Right cardiac atrium (tissue), 5 donors: ENCODE results near the gene CPEB3. TPM values are rescaled to one million over a fixed set of nuclear protein-coding genes. Genes with fewer than 3 reads are reported as not detected.
A peak's percentile ranks its signal among the peaks of the same experiment; 100 is the strongest.

Experiments
- ATAC-seq, 2 donors: fragments of 200-7000 bp; cut with Tn5 transposase; one replicate each; pipeline versions ENCODE4 v1.8.0 to v1.9.1; 2020; ENCODE audit warnings: moderate library complexity in 2 of 2, mild to moderate bottlenecking in 1 of 2
- DNase-seq, 3 donors: peaks; one replicate each; pipeline ENCODE4 v3.0.0-alpha.2; 2020
- H3K27ac ChIP-seq: one replicate; pipeline ENCODE4 v1.5.1; 2013; ENCODE audit warnings: mild to moderate bottlenecking, low read length, control low read depth, moderate library complexity
- H3K27me3 ChIP-seq: one replicate; pipeline ENCODE4 v1.6.1; 2013; ENCODE audit not compliant: control insufficient read depth, insufficient read depth
- H3K4me1 ChIP-seq: one replicate; pipeline ENCODE4 v1.6.1; 2013; ENCODE audit warnings: low read length; ENCODE audit not compliant: control insufficient read depth, insufficient read depth
- H3K4me3 ChIP-seq: one replicate; pipeline ENCODE4 v1.5.1; 2013; ENCODE audit warnings: low read length, control low read depth
- H3K9me3 ChIP-seq: one replicate; pipeline ENCODE4 v1.6.1; 2013; ENCODE audit warnings: low read length; ENCODE audit not compliant: control insufficient read depth
- WGBS: extraction: QIAGEN DNeasy Blood & Tissue Kit; methylation state at CpG from one replicate; pipeline ENCODE4 v1.1.7; 2013; 5-methylcytosine and 5-hydroxymethylcytosine counted together
- intact Hi-C, 4 donors: fragments of 100-400 bp; cut with DNase I; formaldehyde crosslinking; loops; one replicate each; pipeline versions ENCODE4 v1.11.0 to v1.14.0; 2022 to 2023
- polyA plus RNA-seq: library from polyadenylated mRNA; stranded (reverse); fragments of 200-250 nt; gene quantifications from one replicate; pipeline ENCODE4 v1.2.3, GENCODE V29; 2013
- total RNA-seq, 4 donors: library from RNA; stranded (reverse); fragmentation: NEBNext Ultra II Directional; extraction: Animal tissue kit (Norgen Biotek cat#: 25700); gene quantifications; one replicate each; pipeline ENCODE4 v1.2.1, GENCODE V29; 2021
- donor health status: healthy with polysubstance abuse.
- donor health status: DM: no; HTN: yes; CAD: no.
- donor health status: DM: no; HTN: no; CAD: no.
- donor health status: DM: no; HTN: yes; CAD: no; lungs with severe emphysema.
- donor health status: DM: yes; HTN: yes; CAD: no.

CPEB3 gene
- total and polyA plus RNA-seq, 5 donors = 4.6 to 14.3 (median 11.6) TPM

DNA sequence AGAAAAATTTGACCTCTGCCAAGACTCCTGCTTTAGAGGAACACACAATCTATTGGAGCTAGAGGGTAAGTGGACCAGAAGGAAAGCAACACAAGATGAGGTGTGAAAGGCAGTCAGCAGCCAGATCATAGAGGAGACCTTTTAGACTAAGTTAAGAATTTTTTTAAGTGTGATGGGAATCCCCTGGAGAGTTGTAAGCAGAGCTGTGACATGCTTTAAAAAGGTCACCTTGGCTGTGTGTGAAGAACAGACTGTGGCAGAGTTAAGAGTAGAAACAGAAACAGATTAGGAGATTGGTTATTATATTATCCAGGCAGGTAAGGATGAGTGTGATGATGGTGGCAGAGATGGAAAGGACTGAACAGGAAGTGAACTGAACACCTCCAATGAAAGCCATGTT is 23.5 kb downstream of the CPEB3 start:
- ATAC-seq = peak in 1 of 2 donors; percentile 36
- intact Hi-C loops = no loop called here
- no peak overlapping the region for H3K27ac ChIP-seq

DNA sequence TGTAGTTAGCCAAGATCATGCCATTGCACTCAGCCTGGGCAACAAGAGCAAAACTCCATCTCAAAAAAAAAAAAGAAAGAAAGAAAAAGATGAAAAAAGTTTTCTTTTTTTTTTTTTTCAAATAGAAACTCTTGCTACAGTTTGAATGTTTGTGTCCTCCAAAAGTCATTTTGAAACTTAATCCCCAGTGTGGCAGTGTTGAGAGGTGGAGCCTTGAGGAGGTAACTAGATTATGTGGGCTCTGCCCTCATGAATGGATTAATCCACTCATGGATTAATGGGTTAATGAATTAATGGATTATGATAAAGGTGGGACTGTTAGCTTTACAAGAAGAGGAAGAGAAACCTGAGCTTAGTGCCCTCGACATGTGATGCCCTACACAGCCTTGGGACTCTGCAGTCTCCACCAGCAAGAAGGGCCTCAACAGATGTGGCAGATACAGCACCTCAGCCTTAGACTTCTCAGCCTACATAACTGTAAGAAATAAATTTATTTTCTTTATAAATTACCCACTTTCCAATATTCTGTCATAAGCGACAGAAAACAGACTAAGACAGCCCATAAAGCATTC is 25.1 kb downstream of the CPEB3 start:
- no peaks in the 10 kb centered on the region for H3K9me3 ChIP-seq
- WGBS = 90% methylated on average over 2 of the region's 2 CpGs
- DNase-seq = no peak
- ATAC-seq = no peak
- H3K4me1 ChIP-seq = no peaks in the 10 kb centered on the region
- H3K4me3 ChIP-seq = no peak overlapping the region
- H3K27me3 ChIP-seq = no peaks in the 10 kb centered on the region
- H3K27ac ChIP-seq = no peak overlapping the region
- intact Hi-C loops = no loop called here

More for the DNA sequence above, 23.5 kb downstream of the CPEB3 start:
- Histone ChIP-seq H3K4me3 (no peak overlapping the region), H3K4me1 (no peaks in the 10 kb centered on the region), H3K27me3 (no peaks in the 10 kb centered on the region), H3K9me3 (no peaks in the 10 kb centered on the region)
- no peak for DNase-seq

DNA sequence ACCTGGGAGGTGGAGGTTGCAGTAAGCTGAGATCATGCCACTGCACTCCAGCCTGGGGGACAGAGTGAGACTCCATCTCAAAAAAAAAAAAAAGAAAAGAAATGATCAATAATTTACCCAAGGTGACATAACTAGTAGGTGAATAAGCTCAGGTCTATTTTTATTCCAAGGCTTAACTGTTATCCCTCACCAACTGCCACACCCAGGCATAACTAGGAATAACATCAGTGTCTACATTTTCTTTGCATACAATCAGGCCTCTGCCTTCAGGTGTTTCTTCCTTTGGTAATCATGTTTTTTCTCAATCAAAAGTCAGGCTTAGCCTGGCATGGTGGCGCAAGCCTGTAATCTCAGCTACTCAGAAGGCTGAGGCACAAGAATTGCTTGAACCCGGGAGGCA is 26.6 kb downstream of the CPEB3 start:
- DNase-seq (no peak), ATAC-seq (no peak)
- no peak overlapping the region for H3K27ac ChIP-seq
- WGBS = 100% methylated on average over 2 of the region's 2 CpGs
- no peaks in the 10 kb centered on the region for H3K4me1 ChIP-seq
- H3K9me3 ChIP-seq = no peaks in the 10 kb centered on the region
- intact Hi-C loops = no loop called here
- no peaks in the 10 kb centered on the region for H3K27me3 ChIP-seq
- no peak overlapping the region for H3K4me3 ChIP-seq

DNA sequence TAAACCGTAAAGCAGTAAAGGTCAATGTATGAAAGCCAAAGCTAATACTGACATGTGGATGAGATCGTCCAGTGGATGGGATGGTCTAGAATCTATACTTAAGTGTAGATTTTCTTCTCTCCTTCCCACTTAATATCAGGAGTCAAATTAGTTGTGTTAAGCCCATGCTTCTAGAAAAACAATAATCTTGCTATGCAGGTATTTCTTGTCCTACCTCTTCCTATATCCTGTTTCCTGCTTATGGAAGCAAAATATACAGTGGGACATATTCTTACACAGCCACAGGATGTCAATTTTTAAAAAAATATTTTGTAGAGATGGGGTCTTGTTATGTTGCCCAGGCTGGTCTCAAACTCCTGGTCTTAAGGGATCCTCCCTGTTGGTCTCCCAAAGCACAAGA is 27.5 kb downstream of the CPEB3 start:
- DNase-seq (no peak), ATAC-seq (no peak)
- WGBS = 98% methylated on average over 2 of the region's 2 CpGs
- no peaks in the 10 kb centered on the region for H3K9me3 ChIP-seq
- no peaks in the 10 kb centered on the region for H3K27me3 ChIP-seq
- intact Hi-C loops = no loop called here
- no peaks in the 10 kb centered on the region for H3K4me1 ChIP-seq
- H3K27ac ChIP-seq = no peak overlapping the region
- no peak overlapping the region for H3K4me3 ChIP-seq

DNA sequence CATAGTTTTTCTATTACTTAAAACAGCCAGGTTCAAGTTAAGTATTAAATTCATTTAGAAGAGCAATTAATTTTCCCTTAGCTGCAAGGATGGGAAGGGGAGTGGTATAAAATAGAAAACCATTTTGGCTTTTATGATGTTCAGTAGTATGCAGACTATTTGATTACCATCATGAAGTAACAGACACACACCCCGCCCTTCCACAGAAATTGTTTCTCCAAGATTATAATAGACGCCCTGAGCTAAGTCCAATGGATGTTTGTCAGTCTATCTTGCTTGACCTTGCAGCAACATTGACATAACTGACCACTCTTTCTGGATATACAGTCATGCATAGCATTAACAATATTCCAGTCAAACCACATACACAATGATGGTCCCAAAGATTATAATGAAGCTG is 42.3 kb downstream of the CPEB3 start:
- Histone ChIP-seq H3K27me3 (no peaks in the 10 kb centered on the region), H3K4me3 (no peak overlapping the region), H3K4me1 (no peaks in the 10 kb centered on the region), H3K27ac (no peak overlapping the region), H3K9me3 (no peaks in the 10 kb centered on the region)
- 94% methylated on average over 2 of the region's 2 CpGs for WGBS
- intact Hi-C loops = no loop called here
- ATAC-seq (no peak), DNase-seq (no peak)

- ATAC-seq (no peak), DNase-seq (no peak)
- Histone ChIP-seq H3K27ac (no peak overlapping the region), H3K4me1 (no peaks in the 10 kb centered on the region), H3K9me3 (no peaks in the 10 kb centered on the region), H3K27me3 (no peaks in the 10 kb centered on the region), H3K4me3 (no peak overlapping the region)
- intact Hi-C loops = loop anchor here in 1 of 4 donors (5.0 kb wide), 1 partner anchor 48 kb away; the partner anchor contains the start of genes CPEB3 and MARCHF5
- 92% methylated on average over 3 of the region's 3 CpGs for WGBS
Observed at GRCh38 chr10:92244796-92245195, 46.1 kb downstream of the CPEB3 start.

DNA sequence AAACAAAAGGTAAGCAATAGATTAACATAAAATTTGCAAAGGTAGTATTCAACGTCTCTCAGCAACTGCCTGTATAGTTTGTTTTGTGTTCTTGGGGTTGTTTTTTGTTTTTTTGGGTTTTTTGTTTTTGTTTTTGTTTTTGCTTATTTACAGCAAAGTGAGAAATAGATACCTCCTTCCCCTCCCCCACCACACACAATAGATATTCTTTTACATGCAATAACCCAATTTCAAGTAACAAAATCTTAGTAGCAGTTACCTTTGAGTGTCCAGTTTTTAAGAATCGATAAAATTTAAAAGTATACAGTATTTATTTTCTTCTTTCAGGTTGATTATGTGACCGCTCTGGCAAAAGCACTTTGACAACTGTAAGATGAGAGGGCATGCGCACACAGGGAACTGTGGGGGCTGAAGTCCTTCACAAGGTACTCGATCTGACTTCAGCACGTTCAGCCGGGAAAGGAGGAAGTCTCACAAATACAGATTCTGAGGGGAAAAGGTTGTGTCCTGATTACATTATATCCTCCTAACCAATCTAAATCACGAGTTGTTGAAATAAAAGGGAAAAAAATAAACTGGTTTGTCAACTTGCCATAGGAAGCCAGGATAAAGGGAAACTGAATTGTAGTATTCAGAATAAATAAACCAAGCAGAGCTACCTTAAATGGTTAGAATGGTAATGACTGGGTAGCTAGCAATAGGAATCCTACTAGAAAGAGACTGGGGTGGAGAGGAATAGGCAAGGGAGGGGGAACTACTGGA is 47.8 kb downstream of the CPEB3 start:
- 11% methylated on average over 8 of the region's 8 CpGs for WGBS
- no peak overlapping the region for H3K27ac ChIP-seq
- no peaks in the 10 kb centered on the region for H3K9me3 ChIP-seq
- no peaks in the 10 kb centered on the region for H3K27me3 ChIP-seq
- ATAC-seq = peak; percentile 76 to 81
- H3K4me3 ChIP-seq = peak overlapping the region; percentile 71
- H3K4me1 ChIP-seq = no peaks in the 10 kb centered on the region
- intact Hi-C loops = loop anchor here in 1 of 4 donors (5.0 kb wide), 1 partner anchor 49 kb away; the partner anchor contains the start of genes CPEB3 and MARCHF5
- DNase-seq = peak; percentile 51 to 70 (median 63)

DNA sequence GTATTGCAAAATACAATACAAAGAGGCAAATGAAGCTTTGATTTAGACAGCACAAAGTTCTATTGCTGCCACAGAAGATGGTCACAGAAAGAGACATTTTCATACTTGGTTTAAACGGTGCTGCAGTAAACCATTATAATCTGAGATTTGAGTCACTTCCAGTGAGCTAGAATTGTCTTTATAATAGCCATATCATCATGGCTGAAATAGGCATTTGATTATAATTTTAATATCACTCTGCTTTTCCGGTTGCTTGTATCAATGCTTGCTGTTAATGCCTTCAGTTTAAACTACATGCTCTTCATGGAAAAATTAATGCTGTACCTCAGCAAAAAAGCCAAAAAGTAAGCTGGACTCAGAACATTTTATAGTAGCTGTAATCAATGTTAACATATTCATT is 48.5 kb downstream of the CPEB3 start:
- Histone ChIP-seq H3K9me3 (no peaks in the 10 kb centered on the region), H3K27me3 (no peaks in the 10 kb centered on the region), H3K4me1 (no peaks in the 10 kb centered on the region), H3K4me3 (peak overlapping the region; percentile 71), H3K27ac (no peak overlapping the region)
- ATAC-seq = no peak
- 44% methylated on average over 2 of the region's 2 CpGs for WGBS
- DNase-seq = no peak
- intact Hi-C loops = loop anchor here in 1 of 4 donors (5.0 kb wide), 1 partner anchor 50 kb away; the partner anchor contains the start of genes CPEB3 and MARCHF5

DNA sequence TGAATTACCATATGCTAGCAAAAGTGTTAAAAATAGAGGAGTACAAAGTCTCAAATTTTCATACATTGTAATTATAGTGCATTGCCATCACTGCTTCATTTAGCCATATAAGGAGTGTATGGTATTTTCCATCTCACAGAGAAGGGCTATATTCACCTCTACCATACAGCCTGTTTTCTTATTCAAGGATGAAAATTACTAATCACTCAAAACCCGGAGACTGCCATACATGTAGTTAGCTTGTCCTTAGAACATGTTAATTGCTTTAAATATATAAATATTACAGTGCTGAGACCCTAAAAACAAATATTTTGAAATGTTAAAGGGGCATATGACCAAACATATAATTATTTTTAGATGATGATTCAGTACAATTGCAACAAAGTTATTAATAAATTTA is 49.4 kb downstream of the CPEB3 start:
- ATAC-seq = no peak
- H3K4me1 ChIP-seq = no peaks in the 10 kb centered on the region
- H3K4me3 ChIP-seq = peak overlapping the region; percentile 71

DNA sequence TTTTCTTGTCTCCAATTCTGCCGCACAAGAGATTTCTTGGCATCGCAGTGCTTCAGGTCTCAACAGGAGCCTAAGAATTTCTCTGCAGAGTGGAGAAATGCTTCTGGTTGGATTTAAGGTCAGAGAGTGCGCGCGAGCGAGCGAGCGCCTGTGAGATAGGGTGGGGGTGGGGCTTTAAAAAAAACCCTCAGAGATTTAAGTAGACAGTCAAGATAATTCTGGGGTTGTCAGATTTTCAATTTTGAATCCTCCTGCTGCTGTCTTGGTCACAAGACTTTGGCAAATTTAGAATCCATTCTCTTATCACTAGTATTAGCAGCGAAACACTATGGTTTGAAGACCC is 49.7 kb downstream of the CPEB3 start:
- Histone ChIP-seq H3K4me3 (peak overlapping the region; percentile 71), H3K27me3 (no peaks in the 10 kb centered on the region), H3K9me3 (no peaks in the 10 kb centered on the region), H3K27ac (peak overlapping the region; percentile 84), H3K4me1 (no peaks in the 10 kb centered on the region)
- DNase-seq (peak; percentile 19 to 70 (median 55)), ATAC-seq (peak; percentile 26 to 47)
- WGBS = 7% methylated on average over 9 of the region's 9 CpGs
- intact Hi-C loops = loop anchor here in 1 of 4 donors (5.0 kb wide), 1 partner anchor 51 kb away; the partner anchor contains the start of genes CPEB3 and MARCHF5

More for the DNA sequence above, 49.4 kb downstream of the CPEB3 start:
- no peaks in the 10 kb centered on the region for H3K27me3 ChIP-seq
- peak overlapping the region; percentile 84 for H3K27ac ChIP-seq
- intact Hi-C loops = loop anchor here in 1 of 4 donors (5.0 kb wide), 1 partner anchor 51 kb away; the partner anchor contains the start of genes CPEB3 and MARCHF5
- 36% methylated on average over 1 of the region's 1 CpG for WGBS
- H3K9me3 ChIP-seq = no peaks in the 10 kb centered on the region
- no peak for DNase-seq
